Spleen (tissue), 7 donors: ENCODE measurements around the gene FCHO2.

ENCODE experiments used
- POLR2A ChIP-seq, 3 donors: fragments of 450-650 bp; IDR thresholded peaks; one replicate each; pipeline ENCODE4 v1.5.1; 2017; ENCODE audit warnings: antibody characterized with exemption in 3 of 3, mild to moderate bottlenecking in 1 of 3
- POLR2AphosphoS5 ChIP-seq, 3 donors: sonication (generic); formaldehyde crosslinking; IDR thresholded peaks; one replicate each; pipeline ENCODE4 v1.5.1; 2017; ENCODE audit warnings: antibody characterized with exemption in 3 of 3
- TF ChIP-seq, protein P1 (sequence below), 11 experiments: fragments of 200-600 bp in 7 of 11; fragments of 450-650 bp in 4 of 11; sonication (generic) in 4 of 11; IDR thresholded peaks in 8 of 11; conservative IDR thresholded peaks in 3 of 11; 1 replicate in 7 of 11; 2 replicates in 4 of 11; pipeline versions ENCODE4 v1.4.0 to v1.8.0; 2016 to 2021; ENCODE audit warnings: antibody characterized with exemption in 11 of 11, inconsistent platforms in 4 of 11, mild to moderate bottlenecking in 1 of 11
- donor health status: DM: no; HTN: no; CAD: no; lungs with moderate emphysema.
- donor health status: DM: no; HTN: no; CAD: no.
- donor health status: DM: no; HTN: no; CAD: no.

DNA sequence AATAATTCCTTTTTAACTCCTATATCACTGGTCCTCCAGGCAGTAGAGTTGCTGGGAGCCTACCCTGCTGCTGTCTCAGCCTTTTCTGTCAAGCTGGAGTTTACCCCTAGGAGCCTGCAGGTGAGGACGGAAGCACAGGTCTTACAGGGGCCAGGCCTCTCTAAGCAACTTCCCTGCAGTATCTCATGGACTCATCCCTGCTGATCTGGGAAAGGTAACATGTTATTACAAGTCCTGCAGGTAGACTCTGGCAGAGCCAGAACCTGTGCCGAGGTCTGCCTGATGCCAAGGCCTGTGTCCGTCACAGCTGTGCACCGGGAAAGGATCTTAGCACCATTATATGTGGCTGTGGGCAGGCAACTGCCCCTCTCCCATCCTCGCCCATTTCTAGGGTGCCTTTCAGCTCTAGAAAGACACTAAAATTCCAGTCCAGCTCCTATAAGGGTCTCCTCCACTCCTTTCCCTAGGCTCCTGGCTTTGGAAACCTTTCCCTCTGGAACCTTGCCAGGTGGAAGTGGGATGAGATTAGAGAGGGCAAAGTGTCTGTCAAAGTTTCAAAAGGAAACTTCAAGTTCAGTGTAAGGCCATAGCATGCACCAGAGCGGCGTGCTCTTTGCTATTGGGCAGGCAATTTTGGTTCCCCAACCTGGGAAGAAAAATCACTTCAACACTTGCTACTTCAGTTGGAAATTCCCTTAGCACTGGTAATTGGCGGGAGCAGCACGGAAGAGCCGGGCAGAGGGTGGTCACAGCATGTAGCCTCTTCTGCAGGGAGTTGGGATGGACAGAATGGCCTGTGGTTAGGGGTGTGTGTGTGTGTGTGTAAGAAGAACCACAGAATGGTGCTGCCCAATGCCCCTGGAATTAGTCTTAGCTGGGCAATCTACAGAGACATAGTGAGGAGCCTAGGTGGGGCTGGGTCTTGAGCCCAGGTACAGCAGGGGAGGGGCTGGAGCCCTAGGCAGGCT lies 182.0 kb downstream of the FCHO2 start:
- TF ChIP-seq, protein P1, sequence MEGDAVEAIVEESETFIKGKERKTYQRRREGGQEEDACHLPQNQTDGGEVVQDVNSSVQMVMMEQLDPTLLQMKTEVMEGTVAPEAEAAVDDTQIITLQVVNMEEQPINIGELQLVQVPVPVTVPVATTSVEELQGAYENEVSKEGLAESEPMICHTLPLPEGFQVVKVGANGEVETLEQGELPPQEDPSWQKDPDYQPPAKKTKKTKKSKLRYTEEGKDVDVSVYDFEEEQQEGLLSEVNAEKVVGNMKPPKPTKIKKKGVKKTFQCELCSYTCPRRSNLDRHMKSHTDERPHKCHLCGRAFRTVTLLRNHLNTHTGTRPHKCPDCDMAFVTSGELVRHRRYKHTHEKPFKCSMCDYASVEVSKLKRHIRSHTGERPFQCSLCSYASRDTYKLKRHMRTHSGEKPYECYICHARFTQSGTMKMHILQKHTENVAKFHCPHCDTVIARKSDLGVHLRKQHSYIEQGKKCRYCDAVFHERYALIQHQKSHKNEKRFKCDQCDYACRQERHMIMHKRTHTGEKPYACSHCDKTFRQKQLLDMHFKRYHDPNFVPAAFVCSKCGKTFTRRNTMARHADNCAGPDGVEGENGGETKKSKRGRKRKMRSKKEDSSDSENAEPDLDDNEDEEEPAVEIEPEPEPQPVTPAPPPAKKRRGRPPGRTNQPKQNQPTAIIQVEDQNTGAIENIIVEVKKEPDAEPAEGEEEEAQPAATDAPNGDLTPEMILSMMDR (IDR thresholded peaks at IDR 0.05 in 8 of 11, conservative IDR thresholded peaks at IDR 0.05 in 3 of 11), result no peak
- TF ChIP-seq POLR2AphosphoS5 (IDR thresholded peaks at IDR 0.05), result no peak
- no peak for TF ChIP-seq POLR2A (IDR thresholded peaks at IDR 0.05)
